ENCODE data around the gene GNAO1. TPM values are rescaled to one million over a fixed set of nuclear protein-coding genes. Genes with fewer than 3 reads are reported as not detected.

The GNAO1 gene
- total RNA-seq, 2 donors from 2014 or later, result 6.1 to 23.6 TPM

GRCh38 chr16:56201030-56201429 lies 9.7 kb downstream of the GNAO1 start:
- Histone ChIP-seq H3K27ac (no peak overlapping the region), H3K27me3 (replicated peaks; ENCODE audit: insufficient read depth) (no peaks in the 10 kb centered on the region), H3K4me1 (replicated peaks) (no peaks in the 10 kb centered on the region), H3K9me3 (no peaks in the 10 kb centered on the region), H3K36me3 (no peaks in the 10 kb centered on the region), H3K4me3 (no peak overlapping the region)
- DNase-seq (ENCODE audit: low spot score), result no peak
- intact Hi-C loops (cut with DNase I), result loop anchor here (10.0 kb wide), 1 partner anchor 486 kb away; no protein-coding TSS in a partner anchor
- TF ChIP-seq POLR2AphosphoS5 (IDR thresholded peaks at IDR 0.05) (no peak), CTCF (IDR thresholded peaks at IDR 0.05) (no peak), POLR2A (IDR thresholded peaks at IDR 0.05) (no peak)
- WGBS, result 63% methylated on average over 1 of the region's 1 CpG

GRCh38 chr16:56202036-56202435 lies 10.7 kb downstream of the GNAO1 start:
- no peaks in the 10 kb centered on the region for H3K9me3 ChIP-seq
- H3K27ac ChIP-seq, result no peak overlapping the region
- H3K4me1 ChIP-seq (replicated peaks), result no peaks in the 10 kb centered on the region
- no peaks in the 10 kb centered on the region for H3K27me3 ChIP-seq (replicated peaks; ENCODE audit: insufficient read depth)
- no peak for DNase-seq (ENCODE audit: low spot score)
- TF ChIP-seq POLR2A (IDR thresholded peaks at IDR 0.05), result no peak
- TF ChIP-seq CTCF (IDR thresholded peaks at IDR 0.05), result no peak
- TF ChIP-seq POLR2AphosphoS5 (IDR thresholded peaks at IDR 0.05), result no peak
- intact Hi-C loops (cut with DNase I), result loop anchor here (10.0 kb wide), 1 partner anchor 487 kb away; no protein-coding TSS in a partner anchor
- no peak overlapping the region for H3K4me3 ChIP-seq
- no peaks in the 10 kb centered on the region for H3K36me3 ChIP-seq

- H3K4me1 ChIP-seq (replicated peaks), result no peaks in the 10 kb centered on the region
- H3K9me3 ChIP-seq, result no peaks in the 10 kb centered on the region
- no peak for DNase-seq (ENCODE audit: low spot score)
- H3K27ac ChIP-seq, result no peak overlapping the region
- no peak overlapping the region for H3K4me3 ChIP-seq
- WGBS, result 35% methylated on average over 1 of the region's 1 CpG
- intact Hi-C loops (cut with DNase I), result loop anchor here (10.0 kb wide), 1 partner anchor 488 kb away; no protein-coding TSS in a partner anchor
- no peaks in the 10 kb centered on the region for H3K27me3 ChIP-seq (replicated peaks; ENCODE audit: insufficient read depth)
- H3K36me3 ChIP-seq, result no peaks in the 10 kb centered on the region
- no peak for TF ChIP-seq CTCF (IDR thresholded peaks at IDR 0.05)
- no peak for TF ChIP-seq POLR2AphosphoS5 (IDR thresholded peaks at IDR 0.05)
- no peak for TF ChIP-seq POLR2A (IDR thresholded peaks at IDR 0.05)
These were observed 11.8 kb downstream of the GNAO1 start for GRCh38 chr16:56203052-56203451.

- Histone ChIP-seq H3K4me3 (no peak overlapping the region), H3K9me3 (no peaks in the 10 kb centered on the region), H3K4me1 (replicated peaks) (no peaks in the 10 kb centered on the region), H3K36me3 (no peaks in the 10 kb centered on the region), H3K27me3 (replicated peaks; ENCODE audit: insufficient read depth) (no peaks in the 10 kb centered on the region), H3K27ac (no peak overlapping the region)
- intact Hi-C loops (cut with DNase I), result loop anchor here (10.0 kb wide), 1 partner anchor 490 kb away; no protein-coding TSS in a partner anchor
- TF ChIP-seq CTCF (IDR thresholded peaks at IDR 0.05), result no peak
- no peak for DNase-seq (ENCODE audit: low spot score)
- 82% methylated on average over 4 of the region's 4 CpGs for WGBS
These were observed 13.5 kb downstream of the GNAO1 start for GRCh38 chr16:56204816-56205215.

- H3K27me3 ChIP-seq (replicated peaks; ENCODE audit: insufficient read depth), result peaks cover 2% of the 10 kb centered on the region
- WGBS, result 100% methylated on average over 1 of the region's 1 CpG
- no peak for DNase-seq (ENCODE audit: low spot score)
- intact Hi-C loops (cut with DNase I), result loop anchor here (10.0 kb wide), 1 partner anchor 492 kb away; no protein-coding TSS in a partner anchor
- no peaks in the 10 kb centered on the region for H3K9me3 ChIP-seq
- H3K27ac ChIP-seq, result no peak overlapping the region
- TF ChIP-seq POLR2A (IDR thresholded peaks at IDR 0.05), result no peak
- TF ChIP-seq CTCF (IDR thresholded peaks at IDR 0.05), result no peak
- no peak for TF ChIP-seq POLR2AphosphoS5 (IDR thresholded peaks at IDR 0.05)
- H3K4me3 ChIP-seq, result no peak overlapping the region
- no peaks in the 10 kb centered on the region for H3K36me3 ChIP-seq
- H3K4me1 ChIP-seq (replicated peaks), result no peaks in the 10 kb centered on the region
These were observed 15.7 kb downstream of the GNAO1 start for GRCh38 chr16:56206951-56207350.
